ENCODE data around the gene HDAC7.

DNA sequence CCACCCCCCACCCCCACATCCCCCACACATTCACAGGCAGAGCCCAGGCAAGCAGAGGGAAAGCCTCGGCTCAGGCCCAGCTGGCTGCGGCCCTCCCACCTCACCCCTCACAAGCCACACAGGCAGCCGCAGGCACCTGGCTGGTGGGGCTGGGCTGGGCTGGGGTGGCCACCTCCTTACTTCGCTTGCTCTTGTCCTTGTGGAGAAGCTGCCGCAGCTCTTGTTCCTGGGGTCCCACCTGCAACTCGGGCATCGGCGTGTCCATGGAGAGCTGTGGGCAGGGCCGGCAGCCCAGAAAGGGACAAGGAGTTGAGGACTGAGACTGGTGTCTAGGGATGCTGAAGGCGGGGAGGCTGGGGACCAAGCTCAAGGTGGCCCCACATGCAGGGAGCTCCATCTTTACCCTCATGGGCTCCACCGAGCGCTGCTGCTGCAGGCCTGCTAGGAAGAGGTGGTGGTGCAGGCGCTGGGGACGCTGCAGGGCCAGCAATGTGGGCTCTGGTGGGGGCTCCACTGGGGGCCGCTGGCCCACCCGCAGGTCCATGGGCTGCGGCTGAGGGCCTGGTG lies 21.2 kb downstream of the HDAC7 start:
- TF ChIP-seq, protein P1, sequence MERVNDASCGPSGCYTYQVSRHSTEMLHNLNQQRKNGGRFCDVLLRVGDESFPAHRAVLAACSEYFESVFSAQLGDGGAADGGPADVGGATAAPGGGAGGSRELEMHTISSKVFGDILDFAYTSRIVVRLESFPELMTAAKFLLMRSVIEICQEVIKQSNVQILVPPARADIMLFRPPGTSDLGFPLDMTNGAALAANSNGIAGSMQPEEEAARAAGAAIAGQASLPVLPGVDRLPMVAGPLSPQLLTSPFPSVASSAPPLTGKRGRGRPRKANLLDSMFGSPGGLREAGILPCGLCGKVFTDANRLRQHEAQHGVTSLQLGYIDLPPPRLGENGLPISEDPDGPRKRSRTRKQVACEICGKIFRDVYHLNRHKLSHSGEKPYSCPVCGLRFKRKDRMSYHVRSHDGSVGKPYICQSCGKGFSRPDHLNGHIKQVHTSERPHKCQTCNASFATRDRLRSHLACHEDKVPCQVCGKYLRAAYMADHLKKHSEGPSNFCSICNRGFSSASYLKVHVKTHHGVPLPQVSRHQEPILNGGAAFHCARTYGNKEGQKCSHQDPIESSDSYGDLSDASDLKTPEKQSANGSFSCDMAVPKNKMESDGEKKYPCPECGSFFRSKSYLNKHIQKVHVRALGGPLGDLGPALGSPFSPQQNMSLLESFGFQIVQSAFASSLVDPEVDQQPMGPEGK (CRISPR knock-in tag; IDR thresholded peaks at IDR 0.05; ENCODE audit: borderline replicate concordance) = no peak
- TF ChIP-seq, protein P2, sequence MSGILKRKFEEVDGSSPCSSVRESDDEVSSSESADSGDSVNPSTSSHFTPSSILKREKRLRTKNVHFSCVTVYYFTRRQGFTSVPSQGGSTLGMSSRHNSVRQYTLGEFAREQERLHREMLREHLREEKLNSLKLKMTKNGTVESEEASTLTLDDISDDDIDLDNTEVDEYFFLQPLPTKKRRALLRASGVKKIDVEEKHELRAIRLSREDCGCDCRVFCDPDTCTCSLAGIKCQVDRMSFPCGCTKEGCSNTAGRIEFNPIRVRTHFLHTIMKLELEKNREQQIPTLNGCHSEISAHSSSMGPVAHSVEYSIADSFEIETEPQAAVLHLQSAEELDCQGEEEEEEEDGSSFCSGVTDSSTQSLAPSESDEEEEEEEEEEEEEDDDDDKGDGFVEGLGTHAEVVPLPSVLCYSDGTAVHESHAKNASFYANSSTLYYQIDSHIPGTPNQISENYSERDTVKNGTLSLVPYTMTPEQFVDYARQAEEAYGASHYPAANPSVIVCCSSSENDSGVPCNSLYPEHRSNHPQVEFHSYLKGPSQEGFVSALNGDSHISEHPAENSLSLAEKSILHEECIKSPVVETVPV (CRISPR knock-in tag; IDR thresholded peaks at IDR 0.05) = no peak
- TF ChIP-seq CSDC2 (CRISPR knock-in tag; IDR thresholded peaks at IDR 0.05) (no peak), PPARA (CRISPR knock-in tag; IDR thresholded peaks at IDR 0.05; ENCODE audit: borderline replicate concordance) (no peak), TCF4 (CRISPR knock-in tag; IDR thresholded peaks at IDR 0.05; ENCODE audit: borderline replicate concordance) (no peak), ZC3H10 (CRISPR knock-in tag; IDR thresholded peaks at IDR 0.05) (no peak), TOX (CRISPR knock-in tag; IDR thresholded peaks at IDR 0.05; ENCODE audit: borderline replicate concordance) (no peak), ZFP30 (CRISPR knock-in tag; IDR thresholded peaks at IDR 0.05) (no peak), ARNTL (CRISPR knock-in tag; IDR thresholded peaks at IDR 0.05; ENCODE audit: borderline replicate concordance, low read depth) (no peak), ZFP3 (CRISPR knock-in tag; IDR thresholded peaks at IDR 0.05) (no peak)
